Measurements from ENCODE around the gene SLC17A9. TPM values are rescaled to one million over a fixed set of nuclear protein-coding genes. Genes with fewer than 3 reads are reported as not detected.

SLC17A9 gene
- total and polyA plus RNA-seq, 2 of the 8 experiments (the other 6 are each of a cell fraction or from before 2014, with no cell fraction given), result 23.5 to 35.2 TPM

DNA sequence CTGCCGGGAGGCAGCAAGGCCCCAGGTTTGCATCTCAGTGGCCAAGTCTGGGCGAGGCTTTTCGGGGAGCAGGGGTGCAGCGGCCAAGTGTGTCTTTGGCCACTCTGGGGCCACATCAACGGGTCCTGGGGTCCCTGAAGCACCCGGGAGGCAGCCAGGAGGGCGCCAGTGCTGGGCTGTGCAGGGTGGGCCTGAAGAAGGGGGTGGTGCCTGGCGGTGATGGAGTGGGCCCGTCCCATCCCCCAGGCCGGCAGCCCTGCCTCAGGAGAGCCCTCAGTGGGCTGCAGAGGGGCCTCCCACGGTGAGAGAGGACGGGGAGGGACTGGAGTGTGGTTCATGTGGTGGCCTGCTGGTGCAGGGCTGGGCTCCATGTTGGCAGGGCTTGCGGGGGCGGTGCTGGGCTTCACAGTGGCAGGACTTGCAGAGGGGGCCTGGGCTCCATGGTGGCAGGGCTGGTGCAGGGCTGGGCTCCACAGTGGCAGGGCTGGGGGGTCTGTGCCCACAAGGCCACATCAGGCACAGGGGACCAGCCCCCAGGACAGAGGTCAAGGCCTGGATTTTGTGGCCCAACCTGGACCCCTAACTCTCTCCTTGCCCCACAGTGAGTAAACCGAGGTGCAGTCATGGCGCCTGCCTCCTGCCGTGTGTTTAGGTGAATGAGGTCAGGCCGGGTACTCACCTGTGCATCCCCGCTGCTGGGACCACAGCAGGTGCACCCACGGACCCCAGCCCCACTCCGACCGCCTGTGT, 64.7 kb downstream of the SLC17A9 start (continued):
- TF ChIP-seq EZH2 (IDR thresholded peaks at IDR 0.05; ENCODE audit: low read depth, low read length, severe bottlenecking) (no peak), SIN3A (conservative IDR thresholded peaks at IDR 0.05 in 1 of 2, IDR thresholded peaks at IDR 0.05 in 1 of 2; ENCODE audit: low read depth in 1 of 2, low read length in 2 of 2) (no peak), KDM5A (IDR thresholded peaks at IDR 0.05; ENCODE audit: low read length) (no peak), POU5F1 (IDR thresholded peaks at IDR 0.05; ENCODE audit: low read depth, low read length) (no peak), TAF1 (IDR thresholded peaks at IDR 0.05; ENCODE audit: low read depth, low read length) (no peak), RAD21 (IDR thresholded peaks at IDR 0.05 in 1 of 2, conservative IDR thresholded peaks at IDR 0.05 in 1 of 2; ENCODE audit: low read depth in 2 of 2, low read length in 2 of 2) (no peak), BACH1 (IDR thresholded peaks at IDR 0.05; ENCODE audit: low read length) (no peak), SAP30 (IDR thresholded peaks at IDR 0.05; ENCODE audit: insufficient read depth, insufficient replicate concordance, low read length) (no peak), CEBPB (IDR thresholded peaks at IDR 0.05; ENCODE audit: low read depth, low read length) (no peak), RBBP5 (IDR thresholded peaks at IDR 0.05; ENCODE audit: borderline replicate concordance, low read depth, low read length) (no peak)

Measured in H1 (cell line).